HUDEP-2 (cell line): ENCODE results near the gene BMAL2.

ENCODE experiments used
- DNase-seq, 76 experiments: peaks; one replicate each; lab custom pipeline; 2025; ENCODE audit not compliant: unreplicated experiment in 76 of 76; lab: John Stamatoyannopoulos, UW

Gene BMAL2

GRCh38 chr12:27355486-27355885, 22.9 kb downstream of the BMAL2 start:
- DNase-seq: no peak

GRCh38 chr12:27355979-27356378, 23.3 kb downstream of the BMAL2 start:
- no peak for DNase-seq

- peak in 1 of 76 experiments; percentile 3 for DNase-seq
Observed at GRCh38 chr12:27359578-27360340, 27.1 kb downstream of the BMAL2 start.

- DNase-seq: no peak
Observed at GRCh38 chr12:27361372-27361771, 28.7 kb downstream of the BMAL2 start.

- no peak for DNase-seq
Observed at GRCh38 chr12:27366621-27367020, 34.0 kb downstream of the BMAL2 start.

- DNase-seq: no peak
Observed at GRCh38 chr12:27367078-27367477, 34.4 kb downstream of the BMAL2 start.

GRCh38 chr12:27382171-27382795, 49.6 kb downstream of the BMAL2 start:
- DNase-seq: no peak
